ENCODE measurements around the gene SMYD3. TPM values are rescaled to one million over a fixed set of nuclear protein-coding genes. Genes with fewer than 3 reads are reported as not detected.

The SMYD3 gene
- total and polyA plus RNA-seq, 10 donors = 12.5 to 33.1 (median 21.0) TPM

- Histone ChIP-seq H3K27me3 (replicated peaks in 1 of 7) (no peaks in the 10 kb centered on the region), H3K4me1 (peaks cover 0 to 5% (median 3%) of the 10 kb centered on the region in 6 donors), H3K27ac (no peak overlapping the region), H3K9me3 (no peaks in the 10 kb centered on the region), H3K36me3 (no peaks in the 10 kb centered on the region), H3K4me3 (no peak overlapping the region)
- no peak for DNase-seq
- intact Hi-C loops (cut with DNase I; ENCODE audit: low total_unique reads) = no loop called here
- no peak for TF ChIP-seq CTCF (IDR thresholded peaks at IDR 0.05 in 8 of 11, conservative IDR thresholded peaks at IDR 0.05 in 3 of 11)
- TF ChIP-seq POLR2A (IDR thresholded peaks at IDR 0.05) = no peak
- TF ChIP-seq POLR2AphosphoS5 (IDR thresholded peaks at IDR 0.05) = no peak
- WGBS, 5 donors = 96 to 98% (median 97%) methylated on average over 3 of the region's 3 CpGs
These were observed 385.0 kb downstream of the SMYD3 start for GRCh38 chr1:246122071-246122470.

GRCh38 chr1:246121533-246121932, 385.5 kb downstream of the SMYD3 start:
- Histone ChIP-seq H3K9me3 (no peaks in the 10 kb centered on the region), H3K27me3 (replicated peaks in 1 of 7) (no peaks in the 10 kb centered on the region), H3K27ac (no peak overlapping the region), H3K4me3 (no peak overlapping the region), H3K4me1 (peaks cover 0 to 10% (median 7%) of the 10 kb centered on the region in 6 donors), H3K36me3 (no peaks in the 10 kb centered on the region)
- intact Hi-C loops (cut with DNase I; ENCODE audit: low total_unique reads) = no loop called here
- TF ChIP-seq POLR2A (IDR thresholded peaks at IDR 0.05) = no peak
- TF ChIP-seq POLR2AphosphoS5 (IDR thresholded peaks at IDR 0.05) = no peak
- no peak for TF ChIP-seq CTCF (IDR thresholded peaks at IDR 0.05 in 8 of 11, conservative IDR thresholded peaks at IDR 0.05 in 3 of 11)
- DNase-seq = no peak
- 85 to 94% (median 91%) methylated on average over 4 of the region's 4 CpGs for whole genome bisulfite sequencing, 5 donors

- peaks cover 0 to 23% (median 12%) of the 10 kb centered on the region in 6 donors for H3K4me1 ChIP-seq
- peak overlapping the region in 1 of 8 donors; percentile 17 for H3K4me3 ChIP-seq
- intact Hi-C loops (cut with DNase I; ENCODE audit: low total_unique reads) = no loop called here
- H3K27me3 ChIP-seq (replicated peaks in 1 of 7) = no peaks in the 10 kb centered on the region
- no peaks in the 10 kb centered on the region for H3K9me3 ChIP-seq
- peaks cover 0 to 3% (median 0%) of the 10 kb centered on the region in 6 donors for H3K36me3 ChIP-seq
- H3K27ac ChIP-seq = peak overlapping the region in 3 of 8 donors; percentile 26 to 42 (median 28)
- TF ChIP-seq POLR2A (IDR thresholded peaks at IDR 0.05) (no peak), CTCF (IDR thresholded peaks at IDR 0.05 in 8 of 11, conservative IDR thresholded peaks at IDR 0.05 in 3 of 11) (peak in 9 of 11 experiments; percentile 23 to 61 (median 45)), POLR2AphosphoS5 (IDR thresholded peaks at IDR 0.05) (no peak)
- 34 to 41% (median 39%) methylated on average over 10 of the region's 10 CpGs for WGBS, 5 donors
- DNase-seq = no peak
These were observed 389.9 kb downstream of the SMYD3 start for GRCh38 chr1:246117066-246117791.

GRCh38 chr1:246114369-246114768, 392.7 kb downstream of the SMYD3 start:
- no peak for DNase-seq
- intact Hi-C loops (cut with DNase I; ENCODE audit: low total_unique reads) = no loop called here
- no peak for TF ChIP-seq POLR2A (IDR thresholded peaks at IDR 0.05)
- no peak for TF ChIP-seq POLR2AphosphoS5 (IDR thresholded peaks at IDR 0.05)
- TF ChIP-seq CTCF (IDR thresholded peaks at IDR 0.05 in 8 of 11, conservative IDR thresholded peaks at IDR 0.05 in 3 of 11) = no peak
- 68 to 87% (median 81%) methylated on average over 9 of the region's 9 CpGs for WGBS, 5 donors
- Histone ChIP-seq H3K4me3 (no peak overlapping the region), H3K36me3 (peaks cover 0 to 3% (median 0%) of the 10 kb centered on the region in 6 donors), H3K27me3 (replicated peaks in 1 of 7) (no peaks in the 10 kb centered on the region), H3K27ac (no peak overlapping the region), H3K4me1 (peaks cover 0 to 23% (median 12%) of the 10 kb centered on the region in 6 donors), H3K9me3 (peaks cover 0 to 13% (median 0%) of the 10 kb centered on the region in 8 donors)

Measured in spleen (tissue), 11 donors.